ENCODE data around the gene CYP4F22. TPM values are rescaled to one million over a fixed set of nuclear protein-coding genes. Genes with fewer than 3 reads are reported as not detected.
"Not testable (repeated sequence)": the region's sequence is repeated elsewhere in the genome, so short reads cannot be mapped to it uniquely, and the experiment has no call there.

CYP4F22 gene
- total RNA-seq, 6 experiments from 2014 or later = not detected

GRCh38 chr19:15591796-15592195 lies 83.5 kb downstream of the CYP4F22 start:
- peaks cover 10% of the 10 kb centered on the region; the same call in 1 of the 2 replicates for H3K9me3 Mint-ChIP-seq
- TF ChIP-seq, protein P1, sequence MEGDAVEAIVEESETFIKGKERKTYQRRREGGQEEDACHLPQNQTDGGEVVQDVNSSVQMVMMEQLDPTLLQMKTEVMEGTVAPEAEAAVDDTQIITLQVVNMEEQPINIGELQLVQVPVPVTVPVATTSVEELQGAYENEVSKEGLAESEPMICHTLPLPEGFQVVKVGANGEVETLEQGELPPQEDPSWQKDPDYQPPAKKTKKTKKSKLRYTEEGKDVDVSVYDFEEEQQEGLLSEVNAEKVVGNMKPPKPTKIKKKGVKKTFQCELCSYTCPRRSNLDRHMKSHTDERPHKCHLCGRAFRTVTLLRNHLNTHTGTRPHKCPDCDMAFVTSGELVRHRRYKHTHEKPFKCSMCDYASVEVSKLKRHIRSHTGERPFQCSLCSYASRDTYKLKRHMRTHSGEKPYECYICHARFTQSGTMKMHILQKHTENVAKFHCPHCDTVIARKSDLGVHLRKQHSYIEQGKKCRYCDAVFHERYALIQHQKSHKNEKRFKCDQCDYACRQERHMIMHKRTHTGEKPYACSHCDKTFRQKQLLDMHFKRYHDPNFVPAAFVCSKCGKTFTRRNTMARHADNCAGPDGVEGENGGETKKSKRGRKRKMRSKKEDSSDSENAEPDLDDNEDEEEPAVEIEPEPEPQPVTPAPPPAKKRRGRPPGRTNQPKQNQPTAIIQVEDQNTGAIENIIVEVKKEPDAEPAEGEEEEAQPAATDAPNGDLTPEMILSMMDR (IDR thresholded peaks at IDR 0.05) = no peak
- no peak overlapping the region for H3K4me3 Mint-ChIP-seq
- H3K36me3 Mint-ChIP-seq (ENCODE audit: low read depth) = no peaks in the 10 kb centered on the region
- DNase-seq = no peak
- no peaks in the 10 kb centered on the region for H3K4me1 Mint-ChIP-seq (ENCODE audit: low read depth)
- H3K27me3 Mint-ChIP-seq (ENCODE audit: insufficient read depth) = peaks cover 4% of the 10 kb centered on the region
- no peak overlapping the region for H3K27ac Mint-ChIP-seq

DNA sequence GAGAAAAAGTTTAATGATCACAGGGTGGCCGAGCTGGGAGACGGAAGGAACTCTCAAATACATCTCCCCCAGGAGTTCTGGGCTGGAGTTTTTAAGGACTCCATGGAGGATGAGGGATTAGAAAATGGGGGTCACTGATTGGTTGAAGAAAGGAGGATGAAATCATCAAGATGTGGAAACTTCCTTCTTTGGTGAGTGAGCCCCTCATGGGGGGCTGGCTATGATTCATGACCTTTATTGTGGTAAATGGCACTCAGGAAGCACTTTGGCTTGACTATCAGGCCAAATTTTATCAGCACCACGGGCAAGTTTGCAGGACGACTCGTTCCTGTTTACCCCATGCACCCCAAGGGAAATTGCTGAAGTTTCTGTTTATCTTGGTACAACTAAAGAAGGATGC lies 84.2 kb downstream of the CYP4F22 start:
- H3K36me3 Mint-ChIP-seq (ENCODE audit: low read depth); H3K27me3 Mint-ChIP-seq (ENCODE audit: insufficient read depth); H3K4me3 Mint-ChIP-seq; DNase-seq; H3K4me1 Mint-ChIP-seq (ENCODE audit: low read depth); H3K27ac Mint-ChIP-seq; H3K9me3 Mint-ChIP-seq: not testable (repeated sequence)

DNA sequence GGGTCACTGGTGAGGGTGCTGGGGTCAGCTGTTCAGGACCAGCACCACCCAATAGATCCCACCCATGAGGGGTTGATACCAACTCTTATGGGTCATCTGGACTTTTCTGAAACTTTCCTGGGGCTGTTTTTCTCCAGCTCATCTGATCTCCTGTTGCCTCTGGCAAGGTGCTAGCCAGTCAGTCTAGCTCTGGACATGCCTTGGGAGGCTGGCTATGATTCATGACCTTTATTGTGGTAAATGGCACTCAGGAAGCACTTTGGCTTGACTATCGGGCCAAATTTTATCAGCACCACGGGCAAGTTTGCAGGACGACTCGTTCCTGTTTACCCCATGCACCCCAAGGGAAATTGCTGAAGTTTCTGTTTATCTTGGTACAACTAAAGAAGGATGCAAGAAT lies 85.4 kb downstream of the CYP4F22 start:
- not testable (repeated sequence) for DNase-seq; H3K36me3 Mint-ChIP-seq (ENCODE audit: low read depth); H3K27me3 Mint-ChIP-seq (ENCODE audit: insufficient read depth); H3K27ac Mint-ChIP-seq; H3K9me3 Mint-ChIP-seq; H3K4me3 Mint-ChIP-seq; H3K4me1 Mint-ChIP-seq (ENCODE audit: low read depth)

DNA sequence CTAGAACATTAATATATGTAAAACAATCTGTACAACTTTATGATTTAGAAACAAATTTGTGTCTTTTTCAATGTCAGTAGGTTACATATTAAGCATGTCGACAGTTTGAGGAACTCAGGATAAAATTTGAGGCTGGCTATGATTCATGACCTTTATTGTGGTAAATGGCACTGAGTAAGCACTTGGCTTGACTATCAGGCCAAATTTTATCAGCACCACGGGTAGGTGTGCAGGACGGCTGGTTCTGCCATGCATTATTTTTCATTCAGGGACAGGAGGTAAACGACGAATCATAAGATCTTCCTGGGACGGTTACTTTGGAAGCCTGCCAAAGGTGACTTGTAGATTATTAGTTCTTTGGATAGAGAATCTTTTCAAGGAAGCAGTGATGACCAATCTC lies 86.7 kb downstream of the CYP4F22 start:
- TF ChIP-seq, protein P1 (IDR thresholded peaks at IDR 0.05) = no peak
- no peaks in the 10 kb centered on the region for H3K4me1 Mint-ChIP-seq (ENCODE audit: low read depth)
- no peak for DNase-seq
- H3K27ac Mint-ChIP-seq = no peak overlapping the region
- no peak overlapping the region for H3K4me3 Mint-ChIP-seq
- H3K9me3 Mint-ChIP-seq = peaks cover 10% of the 10 kb centered on the region; the same call in 1 of the 2 replicates
- peaks cover 4% of the 10 kb centered on the region for H3K27me3 Mint-ChIP-seq (ENCODE audit: insufficient read depth)
- no peaks in the 10 kb centered on the region for H3K36me3 Mint-ChIP-seq (ENCODE audit: low read depth)

Other genes starting within 250 kb of the CYP4F22 start
- 10 to 100 TPM; 74.9 to 85.2 (median 81.5) TPM for gene BRD4, start 176.0 kb upstream of the CYP4F22 start, total RNA-seq (2021; fragmentation: NEBNext Ultra II Directional; extraction: Animal tissue kit (Norgen Biotek cat#: 25700))
- gene AKAP8, start 128.7 kb upstream of the CYP4F22 start, total RNA-seq (2021; fragmentation: NEBNext Ultra II Directional; extraction: Animal tissue kit (Norgen Biotek cat#: 25700)) = 10 to 100 TPM; 22.8 to 31.2 (median 29.6) TPM
- 10 to 100 TPM; 49.4 to 54.4 (median 52.0) TPM for gene AKAP8L, start 89.5 kb upstream of the CYP4F22 start, total RNA-seq (2021; fragmentation: NEBNext Ultra II Directional; extraction: Animal tissue kit (Norgen Biotek cat#: 25700))
- gene WIZ, start 58.6 kb upstream of the CYP4F22 start, total RNA-seq (2021; fragmentation: NEBNext Ultra II Directional; extraction: Animal tissue kit (Norgen Biotek cat#: 25700)) = 10 to 100 TPM; 39.3 to 54.3 (median 43.1) TPM
- not detected for gene RASAL3, start 44.0 kb upstream of the CYP4F22 start, total RNA-seq (2021; fragmentation: NEBNext Ultra II Directional; extraction: Animal tissue kit (Norgen Biotek cat#: 25700))
- gene PGLYRP2, start 29.0 kb upstream of the CYP4F22 start, total RNA-seq (2021; fragmentation: NEBNext Ultra II Directional; extraction: Animal tissue kit (Norgen Biotek cat#: 25700)) = not detected
- not detected for gene CYP4F8, start 106.7 kb downstream of the CYP4F22 start, total RNA-seq (2021; fragmentation: NEBNext Ultra II Directional; extraction: Animal tissue kit (Norgen Biotek cat#: 25700))
- not detected for gene CYP4F3, start 132.4 kb downstream of the CYP4F22 start, total RNA-seq (2021; fragmentation: NEBNext Ultra II Directional; extraction: Animal tissue kit (Norgen Biotek cat#: 25700))
- gene CYP4F12, start 164.6 kb downstream of the CYP4F22 start, total RNA-seq (2021; fragmentation: NEBNext Ultra II Directional; extraction: Animal tissue kit (Norgen Biotek cat#: 25700)) = not detected
- gene OR10H2, start 219.5 kb downstream of the CYP4F22 start, total RNA-seq (2021; fragmentation: NEBNext Ultra II Directional; extraction: Animal tissue kit (Norgen Biotek cat#: 25700)) = not detected
- not detected for gene OR10H3, start 229.5 kb downstream of the CYP4F22 start, total RNA-seq (2021; fragmentation: NEBNext Ultra II Directional; extraction: Animal tissue kit (Norgen Biotek cat#: 25700))